Heart left ventricle (tissue), 13 donors: Measurements from ENCODE around the gene KCTD6.

ENCODE experiments used
- CTCF ChIP-seq, 12 donors: fragments of 200-600 bp; sonication (generic) in 4 of 12; IDR thresholded peaks; one replicate each; pipeline versions ENCODE4 v1.5.0 to v1.8.0; 2018 to 2022; ENCODE audit warnings: antibody characterized with exemption in 12 of 12, mild to moderate bottlenecking in 5 of 12
- POLR2A ChIP-seq, 2 donors: fragments of 450-650 bp; IDR thresholded peaks; one replicate each; pipeline ENCODE4 v1.6.1; 2017; ENCODE audit warnings: antibody characterized with exemption in 2 of 2, mild to moderate bottlenecking in 2 of 2, moderate library complexity in 2 of 2
- donor health status: ischemic (EF 13 %, LVEDD 7.1; RV severe dilation, severe dysfunction).
- donor health status: DM: no; HTN: yes; CAD: no.
- donor health status: DM: no; HTN: no; CAD: no.
- donor health status: ischemic (EF 25% LVEDD 6.9; RV normal size, moderate dysfunction).
- donor health status: ischemic (EF 25% LVEDD 5.7; RV mildly dilated, moderate dysfunction).
- donor health status: ischemic (EF 35%, LVEDD 5.7; RV mildly dilated, moderate dysfunction).
- donor health status: nonischemic (EF 11% LVEDD 7.7; RV severe dilation, severe dysfunction).
- donor health status: DM: yes; HTN: yes; CAD: no.
- donor health status: PGD.
- donor health status: ischemic (EF 29% LVEDD 5.4; RV normal size, mild dysfunction).
- donor health status: nonischemic (EF 23%, LVEDD 6.1; RV moderate dilation, normal function).

- no peak for TF ChIP-seq CTCF (IDR thresholded peaks at IDR 0.05)
- no peak for TF ChIP-seq POLR2A (IDR thresholded peaks at IDR 0.05)
Observed at GRCh38 chr3:58551636-58552180, 59.8 kb downstream of the KCTD6 start.
